Neural crest cell (in vitro differentiated cells): ENCODE results near the gene SNAPC4. TPM values are rescaled to one million over a fixed set of nuclear protein-coding genes. Genes with fewer than 3 reads are reported as not detected.

Experiments
- DNase-seq: peaks from one replicate; pipeline ENCODE4 v3.0.0; 2021; ENCODE audit warnings: low read depth, mixed read lengths, low spot score
- H3K27ac Mint-ChIP-seq: one replicate; pipeline ENCODE4 v1.8.0; 2021; ENCODE audit warnings: mild to moderate bottlenecking, mixed read lengths; ENCODE audit not compliant: unreplicated experiment
- H3K27me3 Mint-ChIP-seq: 2 replicates; pipeline ENCODE4 v1.8.0; 2021; ENCODE audit warnings: low read depth, mild to moderate bottlenecking, mixed read lengths
- H3K36me3 Mint-ChIP-seq: 2 replicates; pipeline ENCODE4 v1.8.0; 2021; ENCODE audit warnings: low read depth, mild to moderate bottlenecking, mixed read lengths
- H3K4me1 Mint-ChIP-seq: 2 replicates; pipeline ENCODE4 v1.8.0; 2021; ENCODE audit warnings: mixed read lengths
- H3K4me3 Mint-ChIP-seq: one replicate; pipeline ENCODE4 v1.8.0; 2021; ENCODE audit warnings: mild to moderate bottlenecking, mixed read lengths
- H3K9me3 Mint-ChIP-seq: 2 replicates; pipeline ENCODE4 v1.8.0; 2021; ENCODE audit warnings: mixed read lengths
- CTCF ChIP-seq: fragments of 200-600 bp; sonication (generic); conservative IDR thresholded peaks from 2 replicates; pipeline ENCODE4 v1.5.0; 2021; ENCODE audit warnings: antibody characterized with exemption, mild to moderate bottlenecking
- long read RNA-seq: library from polyadenylated mRNA; unstranded; transcript quantifications from one replicate; pipeline ENCODE4 v2.0.0, GENCODE V29; 2020
- total RNA-seq: library from RNA; stranded (reverse); gene quantifications from 2 replicates; pipeline ENCODE4 v1.2.1, GENCODE V29; 2021

The SNAPC4 gene
- 18.2 and 19.0 TPM in 2 replicates for total RNA-seq
- long read RNA-seq, partial matches to known transcripts: 0 of 2 reads
- long read RNA-seq, other reads (novel, unspliced or antisense): 0 of 2 reads

GRCh38 chr9:136400038-136400834 lies at the start of gene SNAPC4:
Gene SNAPC4 (minus strand): TSS chr9:136400170. CDS start chr9:136398428, 1,742 bp downstream.
- H3K4me3 Mint-ChIP-seq: peak within 1 kb of the TSS; percentile 91
- peaks cover 8% of the 10 kb centered on the region for H3K4me1 Mint-ChIP-seq
- peak; percentile 93 for DNase-seq
- H3K27me3 Mint-ChIP-seq: no peaks in the 10 kb centered on the region
- H3K36me3 Mint-ChIP-seq: no peaks in the 10 kb centered on the region
- TF ChIP-seq CTCF: peak; percentile 95
- H3K27ac Mint-ChIP-seq: peak within 1 kb of the TSS; percentile 87
- H3K9me3 Mint-ChIP-seq: no peaks in the 10 kb centered on the region

- DNase-seq: no peak
Measured at GRCh38 chr9:136448655-136449054, 48.7 kb upstream of the SNAPC4 start.

GRCh38 chr9:136447173-136447778 lies 47.3 kb upstream of the SNAPC4 start:
- Mint-ChIP-seq H3K4me1 (no peaks in the 10 kb centered on the region), H3K27ac (no peak overlapping the region), H3K27me3 (no peaks in the 10 kb centered on the region), H3K36me3 (peaks cover 17% of the 10 kb centered on the region), H3K4me3 (no peak overlapping the region), H3K9me3 (no peaks in the 10 kb centered on the region)
- TF ChIP-seq CTCF: no peak
- DNase-seq: no peak

More at GRCh38 chr9:136448655-136449054, 48.7 kb upstream of the SNAPC4 start:
- Mint-ChIP-seq H3K36me3 (peaks cover 19% of the 10 kb centered on the region), H3K4me3 (no peak overlapping the region), H3K4me1 (no peaks in the 10 kb centered on the region), H3K27me3 (no peaks in the 10 kb centered on the region), H3K9me3 (no peaks in the 10 kb centered on the region), H3K27ac (no peak overlapping the region)
- TF ChIP-seq CTCF: no peak

GRCh38 chr9:136445799-136446198 lies 45.8 kb upstream of the SNAPC4 start:
- H3K27me3 Mint-ChIP-seq: no peaks in the 10 kb centered on the region
- no peaks in the 10 kb centered on the region for H3K9me3 Mint-ChIP-seq
- H3K4me3 Mint-ChIP-seq: no peak overlapping the region
- no peaks in the 10 kb centered on the region for H3K4me1 Mint-ChIP-seq
- DNase-seq: no peak
- no peak for TF ChIP-seq CTCF
- peak overlapping the region; percentile 6 for H3K27ac Mint-ChIP-seq
- peaks cover 15% of the 10 kb centered on the region for H3K36me3 Mint-ChIP-seq

- peaks cover 15% of the 10 kb centered on the region for H3K36me3 Mint-ChIP-seq
- H3K4me3 Mint-ChIP-seq: no peak overlapping the region
- H3K4me1 Mint-ChIP-seq: peaks cover 4% of the 10 kb centered on the region
- no peak overlapping the region for H3K27ac Mint-ChIP-seq
- no peak for DNase-seq
- TF ChIP-seq CTCF: no peak
- no peaks in the 10 kb centered on the region for H3K27me3 Mint-ChIP-seq
- no peaks in the 10 kb centered on the region for H3K9me3 Mint-ChIP-seq
Measured at GRCh38 chr9:136444102-136444501, 44.1 kb upstream of the SNAPC4 start.
